IMR-90 (cell line): ENCODE measurements around the gene LRP3. TPM values are rescaled to one million over a fixed set of nuclear protein-coding genes. Genes with fewer than 3 reads are reported as not detected.

Experiments used
- ATAC-seq: fragments of 200-7000 bp; cut with Tn5 transposase; 2 replicates; pipeline ENCODE4 v1.9.1; 2020; ENCODE audit warnings: low read depth, mild to moderate bottlenecking, moderate library complexity
- BruUV-seq: library from RNA; stranded (reverse); fragments of 400-500 nt; replicated peaks from 2 replicates; lab custom pipeline; 2021; lab: Mats Ljungman, UMichigan
- CTCF ChIA-PET: fragments of 300-600 bp; formaldehyde crosslinking; extraction: SDS; loops from one replicate; lab custom pipeline; 2021; ENCODE audit warnings: antibody characterized with exemption; lab: Yijun Ruan, JAX
- POLR2A ChIA-PET: fragments of 300-600 bp; sonication (Branson Sonifier 250); formaldehyde crosslinking; loops from one replicate; lab custom pipeline; 2022; ENCODE audit warnings: antibody characterized with exemption; ENCODE audit not compliant: unreplicated experiment; lab: Charles Lee
- DNase-seq: peaks from one replicate; pipeline ENCODE4 v3.0.0; 2013
- H2AFZ ChIP-seq: replicated peaks from 2 replicates; pipeline ENCODE3; 2013; ENCODE audit warnings: low read length, mild to moderate bottlenecking; ENCODE audit not compliant: poor library complexity
- H2AK5ac ChIP-seq: 2 replicates; pipeline ENCODE4 v1.6.1; 2013; ENCODE audit warnings: low read depth, low read length, inconsistent platforms
- H2AK9ac ChIP-seq: replicated peaks from 2 replicates; pipeline ENCODE3; 2013; ENCODE audit warnings: mild to moderate bottlenecking, low read depth, low read length, moderate library complexity; ENCODE audit not compliant: poor library complexity
- H2BK120ac ChIP-seq: 2 replicates; pipeline ENCODE4 v1.6.1; 2013; ENCODE audit warnings: low read depth, low read length, inconsistent platforms
- H2BK15ac ChIP-seq: 3 replicates; pipeline ENCODE4 v1.6.1; 2013; ENCODE audit warnings: low read depth, low read length, inconsistent platforms
- H2BK20ac ChIP-seq: 2 replicates; pipeline ENCODE4 v1.6.1; 2013; ENCODE audit warnings: low read depth, mild to moderate bottlenecking, inconsistent platforms, low read length, moderate library complexity
- H2BK5ac ChIP-seq: 2 replicates; pipeline ENCODE4 v1.6.1; 2013; ENCODE audit warnings: mild to moderate bottlenecking, low read depth, low read length, inconsistent platforms; ENCODE audit not compliant: poor library complexity, severe bottlenecking
- H3K14ac ChIP-seq: replicated peaks from 2 replicates; pipeline ENCODE4 v1.6.1; 2013; ENCODE audit warnings: low read depth, low read length, inconsistent platforms
- H3K18ac ChIP-seq: 2 replicates; pipeline ENCODE4 v1.6.1; 2013; ENCODE audit warnings: low read depth, low read length, control low read depth
- H3K23ac ChIP-seq: 2 replicates; pipeline ENCODE4 v1.6.1; 2013; ENCODE audit warnings: low read depth, low read length, inconsistent platforms
- H3K27ac ChIP-seq: 2 replicates; pipeline ENCODE4 v1.5.1; 2013; ENCODE audit warnings: mild to moderate bottlenecking, control low read depth, low read length; ENCODE audit not compliant: insufficient read depth
- H3K27me3 ChIP-seq: 2 replicates; pipeline ENCODE4 v1.6.1; 2013; ENCODE audit warnings: low read length; ENCODE audit not compliant: control insufficient read depth, insufficient read depth
- H3K36me3 ChIP-seq: 2 replicates; pipeline ENCODE4 v1.6.1; 2013; ENCODE audit warnings: low read length, mixed read lengths; ENCODE audit not compliant: control insufficient read depth, insufficient read depth
- H3K4ac ChIP-seq: 2 replicates; pipeline ENCODE4 v1.6.1; 2013; ENCODE audit warnings: low read depth, low read length, inconsistent platforms
- H3K4me1 ChIP-seq: 2 replicates; pipeline ENCODE4 v1.6.1; 2013; ENCODE audit warnings: low read length, mixed read lengths; ENCODE audit not compliant: control insufficient read depth, insufficient read depth
- H3K4me2 ChIP-seq: 2 replicates; pipeline ENCODE4 v1.6.1; 2013; ENCODE audit warnings: low read depth, mild to moderate bottlenecking, control low read depth, low read length, moderate library complexity
- H3K4me3 ChIP-seq: 2 replicates; pipeline ENCODE4 v1.5.1; 2013; ENCODE audit warnings: low read depth, mild to moderate bottlenecking, control low read depth, low read length, moderate library complexity; ENCODE audit not compliant: insufficient read depth
- H3K56ac ChIP-seq: 2 replicates; pipeline ENCODE4 v1.6.1; 2013; ENCODE audit warnings: low read length, inconsistent platforms; ENCODE audit not compliant: insufficient read depth; ENCODE audit errors: extremely low read depth
- H3K79me1 ChIP-seq, 2 experiments: 2 replicates each; pipeline ENCODE4 v1.6.1; 2013; ENCODE audit warnings: low read length in 2 of 2, inconsistent platforms in 1 of 2, low read depth in 1 of 2
- H3K9ac ChIP-seq: 2 replicates; pipeline ENCODE4 v1.6.1; 2013; ENCODE audit warnings: low read depth, low read length, control low read depth
- H3K9me1 ChIP-seq: 2 replicates; pipeline ENCODE4 v1.6.1; 2013; ENCODE audit warnings: low read length, inconsistent platforms; ENCODE audit not compliant: insufficient read depth
- H3K9me3 ChIP-seq: 2 replicates; pipeline ENCODE4 v1.6.1; 2013; ENCODE audit warnings: low read length; ENCODE audit not compliant: control insufficient read depth, insufficient read depth
- H4K20me1 ChIP-seq: 2 replicates; pipeline ENCODE4 v1.6.1; 2013; ENCODE audit warnings: low read length, inconsistent platforms; ENCODE audit not compliant: insufficient read depth
- H4K5ac ChIP-seq: 2 replicates; pipeline ENCODE4 v1.6.1; 2013; ENCODE audit warnings: mild to moderate bottlenecking, low read depth, low read length, control low read depth
- H4K8ac ChIP-seq, 2 experiments: 2 replicates each; pipeline ENCODE4 v1.6.1; 2013; ENCODE audit warnings: low read depth in 2 of 2, low read length in 2 of 2, control low read depth in 1 of 2, inconsistent platforms in 1 of 2
- H4K91ac ChIP-seq: 2 replicates; pipeline ENCODE4 v1.6.1; 2013; ENCODE audit warnings: low read depth, low read length, inconsistent platforms; ENCODE audit not compliant: insufficient read depth
- CTCF ChIP-seq: conservative IDR thresholded peaks from 2 replicates; pipeline ENCODE4 v1.5.1; 2012; ENCODE audit warnings: mild to moderate bottlenecking, low read depth, low read length, improper control_type of control experiment
- MAFK ChIP-seq: IDR thresholded peaks from 2 replicates; pipeline ENCODE4 v1.6.1; 2012; ENCODE audit warnings: low read depth, low read length, improper control_type of control experiment
- RCOR1 ChIP-seq: IDR thresholded peaks from 2 replicates; pipeline ENCODE4 v1.6.1; 2012; ENCODE audit warnings: mild to moderate bottlenecking, low read length, improper control_type of control experiment; ENCODE audit not compliant: insufficient replicate concordance
- WGBS, 2 experiments: methylation state at CpG; one replicate each; pipeline versions ENCODE4 v1.1.5 to v1.1.7; 2013; ENCODE audit warnings: missing lambda C conversion rate in 2 of 2; ENCODE audit not compliant: insufficient read length in 1 of 2; ENCODE audit errors: extremely low coverage in 2 of 2; 5-methylcytosine and 5-hydroxymethylcytosine counted together
- dilution Hi-C: fragments of 300-500 bp; cut with HindIII; formaldehyde crosslinking; loops from one replicate; pipeline ENCODE4 v1.14.3; 2018; ENCODE audit warnings: low sequenced_read_pairs; ENCODE audit not compliant: unreplicated experiment
- in situ Hi-C: fragments of 300-500 bp; cut with MboI; formaldehyde crosslinking; loops from 3 replicates; pipeline ENCODE4 v1.14.3; 2019; ENCODE audit warnings: low sequenced_read_pairs, inconsistent platforms, mixed read lengths
- intact Hi-C: fragments of 100-400 bp; cut with micrococcal nuclease; formaldehyde crosslinking; loops from 2 replicates; pipeline ENCODE4 v1.10.0; 2022
- polyA plus RNA-seq, 3 experiments: library from polyadenylated mRNA; depleted of rRNA; stranded (reverse); fragments of >200 nt; gene quantifications; 2 replicates each; pipeline ENCODE4 v1.2.3, GENCODE V29; 2012; ENCODE audit warnings: low replicate concordance in 1 of 3
- total RNA-seq: library from RNA; depleted of rRNA; stranded (reverse); fragments of >200 nt; gene quantifications from 2 replicates; pipeline ENCODE4 v1.2.3, GENCODE V29; 2012

The LRP3 gene
- total and polyA plus RNA-seq, 2 of the 4 experiments (the other 2 are of a cell fraction) = 8.4 to 20.2 TPM

GRCh38 chr19:33220115-33220514 is 26.0 kb downstream of the LRP3 start:
- H4K8ac ChIP-seq = no peak overlapping the region
- no peak overlapping the region for H2AK5ac ChIP-seq
- CTCF ChIA-PET = no interaction called here
- H3K79me1 ChIP-seq = no peaks in the 10 kb centered on the region
- no peaks in the 10 kb centered on the region; the same call in 1 of the 2 replicates for H4K20me1 ChIP-seq
- H2AFZ ChIP-seq = no peak overlapping the region
- no peak overlapping the region for H3K9ac ChIP-seq
- H3K18ac ChIP-seq = no peak overlapping the region
- no peak overlapping the region for H3K14ac ChIP-seq
- no peak overlapping the region for H4K5ac ChIP-seq
- DNase-seq = no peak
- BruUV-seq = no TSS peak
- H3K23ac ChIP-seq = no peak overlapping the region
- H3K4me1 ChIP-seq = no peaks in the 10 kb centered on the region
- H3K4me3 ChIP-seq = no peak overlapping the region
- no peak overlapping the region for H2AK9ac ChIP-seq
- POLR2A ChIA-PET = no interaction called here
- no peaks in the 10 kb centered on the region; the same call in 1 of the 2 replicates for H3K9me3 ChIP-seq
- intact Hi-C loops (no loop called here), in situ Hi-C loops (no loop called here), dilution Hi-C loops (no loop called here)
- no peak for ATAC-seq
- no peak overlapping the region for H3K4me2 ChIP-seq
- TF ChIP-seq CTCF (no peak), MAFK (no peak), RCOR1 (no peak)
- no peaks in the 10 kb centered on the region for H3K9me1 ChIP-seq
- H3K4ac ChIP-seq = no peak overlapping the region
- H2BK5ac ChIP-seq = no peak overlapping the region
- no peak overlapping the region for H3K27ac ChIP-seq
- H3K27me3 ChIP-seq = peaks cover 46% of the 10 kb centered on the region
- no peak overlapping the region for H2BK15ac ChIP-seq
- 79% methylated on average over 13 of the region's 18 CpGs; no CpG with 5 or more reads in 1 of the 2 experiments for WGBS, 2 experiments
- no peak overlapping the region for H3K56ac ChIP-seq
- no peak overlapping the region for H2BK120ac ChIP-seq
- no peaks in the 10 kb centered on the region for H3K36me3 ChIP-seq
- H4K91ac ChIP-seq = no peak overlapping the region
- no peak overlapping the region for H2BK20ac ChIP-seq
